SK-N-MC (cell line): Measurements from ENCODE around the gene RPUSD4.

Experiments used
- DNase-seq: peaks from one replicate; pipeline ENCODE4 v3.0.0-alpha.2; 2011; ENCODE audit warnings: low read depth, low spot score
- H3K27ac ChIP-seq: fragments of 200-600 bp; sonication (generic); 2 replicates; pipeline ENCODE4 v1.5.1; 2016; ENCODE audit warnings: mixed run types
- H3K36me3 ChIP-seq: fragments of 200-600 bp; sonication (generic); 2 replicates; pipeline ENCODE4 v1.6.1; 2017; ENCODE audit warnings: antibody characterized with exemption, low read length, mixed read lengths; ENCODE audit not compliant: insufficient read depth
- H3K4me3 ChIP-seq: fragments of 200-600 bp; sonication (generic); 2 replicates; pipeline ENCODE4 v1.5.1; 2016
- H3K9ac ChIP-seq: fragments of 200-600 bp; sonication (generic); 2 replicates; pipeline ENCODE4 v1.8.0; 2017; ENCODE audit warnings: mixed run types, mixed read lengths; ENCODE audit not compliant: insufficient read length
- H3K9me3 ChIP-seq: fragments of 200-600 bp; sonication (generic); 2 replicates; pipeline ENCODE4 v1.6.1; 2017; ENCODE audit warnings: low read depth, mild to moderate bottlenecking, antibody characterized with exemption, low read length, moderate library complexity, mixed read lengths
- EZH2 ChIP-seq: fragments of 200-600 bp; sonication (generic); IDR thresholded peaks from one replicate; pipeline ENCODE4 v1.6.1; 2017; ENCODE audit warnings: antibody characterized with exemption
- FOXP2 ChIP-seq: optimal IDR thresholded peaks from 2 replicates; pipeline ENCODE3; 2011; ENCODE audit warnings: mild to moderate bottlenecking, moderate library complexity; ENCODE audit not compliant: insufficient read depth; ENCODE audit errors: extremely low read length, control extremely low read depth
- POLR2AphosphoS5 ChIP-seq: IDR thresholded peaks from 2 replicates; pipeline ENCODE4 v1.6.1; 2012; ENCODE audit warnings: mild to moderate bottlenecking, low read depth, low read length, borderline replicate concordance

The RPUSD4 gene

DNA sequence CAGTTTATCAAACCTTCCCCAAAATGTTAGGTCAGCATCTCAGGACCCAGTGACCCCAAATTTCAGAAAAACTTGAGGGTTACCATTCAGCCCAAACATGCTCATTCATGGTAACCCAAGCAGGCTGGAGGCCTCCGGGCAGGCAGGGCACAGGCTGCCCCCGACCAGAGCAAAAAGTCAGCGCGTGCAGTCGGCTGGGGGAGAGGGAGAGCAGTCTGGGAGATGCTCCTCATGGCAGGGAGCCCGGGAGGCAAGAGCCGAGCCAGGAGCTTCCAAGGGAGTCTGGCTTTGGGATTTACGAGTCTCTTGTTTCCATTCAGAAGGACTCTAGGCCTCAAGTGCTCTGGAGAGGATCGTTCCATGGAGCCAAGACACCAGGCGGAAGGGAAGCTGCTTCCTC, 45.7 kb downstream of the RPUSD4 start:
- Histone ChIP-seq H3K9me3 (no peaks in the 10 kb centered on the region), H3K27ac (no peak overlapping the region), H3K4me3 (no peak overlapping the region), H3K36me3 (no peaks in the 10 kb centered on the region), H3K9ac (no peak overlapping the region)
- no peak for TF ChIP-seq EZH2
- TF ChIP-seq POLR2AphosphoS5 = no peak
- no peak for TF ChIP-seq FOXP2
- DNase-seq = no peak

DNA sequence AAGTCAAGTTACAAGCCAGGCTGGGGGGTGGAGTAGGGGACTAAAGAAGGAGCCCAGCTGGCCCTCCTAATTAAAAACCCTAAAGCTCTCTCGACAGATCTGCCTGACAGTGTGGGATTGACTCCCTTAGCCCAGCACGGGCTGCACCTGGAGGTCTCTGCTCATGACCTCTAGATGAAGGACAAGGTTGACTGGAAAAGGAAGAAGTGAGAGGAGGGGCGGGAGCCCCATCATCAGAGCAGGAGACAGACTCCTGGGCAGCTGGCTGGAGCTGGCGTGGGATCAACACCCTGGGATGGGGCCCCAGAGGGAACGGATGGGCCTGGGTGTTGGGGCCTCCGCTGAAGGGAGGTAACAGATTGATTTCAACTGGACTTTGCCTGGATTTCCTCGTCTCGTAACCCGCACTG, 46.1 kb downstream of the RPUSD4 start:
- Histone ChIP-seq H3K9ac (no peak overlapping the region), H3K4me3 (no peak overlapping the region), H3K27ac (no peak overlapping the region), H3K9me3 (no peaks in the 10 kb centered on the region), H3K36me3 (no peaks in the 10 kb centered on the region)
- DNase-seq = no peak
- no peak for TF ChIP-seq FOXP2
- TF ChIP-seq EZH2 = no peak
- TF ChIP-seq POLR2AphosphoS5 = no peak

DNA sequence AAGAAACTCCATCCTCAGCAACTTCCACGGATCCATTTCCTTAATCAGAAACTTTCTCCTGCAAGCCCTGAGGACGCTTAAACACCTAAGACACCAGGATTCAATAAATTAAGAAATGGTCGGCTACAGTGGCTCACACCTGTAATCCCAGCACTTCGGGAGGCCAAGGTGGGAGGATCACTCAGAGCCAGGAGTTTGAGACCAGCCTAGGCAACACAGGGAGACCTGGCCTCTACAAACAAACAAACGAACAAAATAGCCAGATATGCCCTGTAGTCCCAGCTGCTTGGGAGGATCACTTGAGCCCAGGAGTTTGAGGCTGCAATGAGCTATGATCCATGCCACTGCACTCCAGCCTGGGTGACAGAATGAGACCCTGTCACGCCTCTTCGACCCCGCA, 46.7 kb downstream of the RPUSD4 start:
- no peak for DNase-seq
- TF ChIP-seq POLR2AphosphoS5 (no peak), FOXP2 (no peak), EZH2 (no peak)
- no peak overlapping the region for H3K9ac ChIP-seq
- H3K9me3 ChIP-seq = no peaks in the 10 kb centered on the region
- no peaks in the 10 kb centered on the region for H3K36me3 ChIP-seq
- H3K4me3 ChIP-seq = no peak overlapping the region
- H3K27ac ChIP-seq = no peak overlapping the region

DNA sequence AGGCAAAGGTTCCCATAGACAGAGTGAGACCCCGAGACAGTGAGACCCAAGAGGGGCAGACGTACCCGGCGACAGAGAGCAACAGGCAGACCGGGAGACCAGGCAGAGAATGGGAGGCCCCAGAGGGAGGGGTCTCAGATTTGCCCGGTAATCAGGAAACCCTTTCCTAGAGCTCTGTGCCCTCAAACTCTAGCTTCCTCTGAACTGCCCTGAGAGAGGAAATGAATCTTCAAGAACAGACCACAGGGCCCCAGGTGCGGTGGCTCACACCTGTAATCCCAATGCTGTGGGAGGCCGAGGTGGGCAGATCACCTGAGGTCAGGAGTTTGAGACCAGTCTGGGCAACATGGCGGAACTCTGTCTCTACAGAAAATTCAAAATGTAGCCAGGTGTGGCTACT, 47.7 kb downstream of the RPUSD4 start:
- no peak for DNase-seq
- Histone ChIP-seq H3K9ac (no peak overlapping the region), H3K4me3 (no peak overlapping the region), H3K27ac (no peak overlapping the region), H3K36me3 (no peaks in the 10 kb centered on the region), H3K9me3 (no peaks in the 10 kb centered on the region)
- TF ChIP-seq FOXP2 (no peak), POLR2AphosphoS5 (no peak), EZH2 (no peak)

DNA sequence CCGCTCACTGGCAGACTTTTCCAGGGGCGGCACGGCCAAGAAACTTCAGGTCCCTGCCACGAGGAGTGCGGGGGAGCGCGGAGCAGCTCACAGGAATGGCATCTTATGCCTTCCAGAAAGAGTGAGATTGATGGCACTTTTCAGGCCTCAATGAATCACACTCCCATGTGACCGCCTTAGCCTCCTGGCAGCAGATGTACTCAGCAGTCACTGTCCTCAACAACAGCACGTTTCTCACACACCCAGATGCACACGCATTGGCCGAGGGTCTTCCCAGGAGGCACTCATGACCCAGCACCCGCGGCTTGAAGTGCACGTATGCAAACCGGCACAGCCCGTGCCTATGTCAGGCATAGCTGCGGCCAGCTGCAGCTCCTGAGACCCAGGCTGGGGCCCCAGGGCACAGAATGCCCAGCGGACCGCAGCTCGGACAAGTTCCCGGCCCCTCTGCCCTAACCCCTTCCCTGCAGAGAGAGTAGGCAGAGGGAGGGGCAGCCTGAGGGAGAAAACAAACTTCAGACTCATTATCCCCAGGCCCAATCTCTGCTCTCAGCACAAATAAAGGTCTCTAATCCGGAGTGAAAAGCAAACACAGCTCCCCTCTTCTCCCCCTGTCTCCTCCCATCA, 48.3 kb downstream of the RPUSD4 start:
- H3K27ac ChIP-seq = no peak overlapping the region
- H3K9me3 ChIP-seq = no peaks in the 10 kb centered on the region
- no peak overlapping the region for H3K9ac ChIP-seq
- TF ChIP-seq POLR2AphosphoS5 (no peak), EZH2 (no peak), FOXP2 (no peak)
- DNase-seq = no peak
- no peaks in the 10 kb centered on the region for H3K36me3 ChIP-seq
- no peak overlapping the region for H3K4me3 ChIP-seq

DNA sequence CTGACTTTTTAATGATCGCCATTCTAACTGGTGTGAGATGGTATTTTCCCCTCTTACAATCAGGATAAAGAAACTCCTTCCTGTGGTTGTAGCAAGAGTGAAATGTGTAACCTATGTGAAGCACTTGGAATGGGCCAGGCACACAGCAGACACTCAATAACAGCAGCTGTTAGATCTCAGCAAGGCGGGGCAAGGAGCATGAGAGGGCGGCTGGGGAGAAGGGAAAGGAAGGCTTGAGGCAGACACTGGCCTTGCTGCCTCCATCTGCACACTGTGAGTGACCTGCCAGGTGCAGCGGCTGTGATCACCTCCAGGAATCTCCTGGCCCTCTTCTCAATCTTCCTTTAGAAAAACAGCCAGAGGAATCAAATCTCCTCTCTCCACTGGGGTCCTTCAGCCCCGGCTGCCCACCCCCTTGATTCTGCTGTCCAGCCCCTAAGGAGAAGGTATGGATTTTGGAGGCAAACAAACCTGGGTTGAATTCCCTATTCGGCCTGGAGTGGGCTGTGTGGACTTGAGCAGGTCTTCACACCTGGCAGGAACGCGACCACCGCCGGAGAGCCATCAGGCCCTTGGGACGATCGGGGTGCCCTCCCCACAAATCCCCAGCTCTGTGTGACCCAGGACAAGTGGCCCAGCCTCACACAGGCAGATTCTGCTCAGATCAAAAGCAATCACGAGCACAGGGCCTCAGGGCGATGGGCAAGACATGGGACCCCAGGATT, 49.0 kb downstream of the RPUSD4 start:
- Histone ChIP-seq H3K36me3 (no peaks in the 10 kb centered on the region), H3K4me3 (no peak overlapping the region), H3K27ac (no peak overlapping the region), H3K9me3 (no peaks in the 10 kb centered on the region), H3K9ac (no peak overlapping the region)
- no peak for DNase-seq
- TF ChIP-seq FOXP2 (no peak), EZH2 (no peak), POLR2AphosphoS5 (no peak)

DNA sequence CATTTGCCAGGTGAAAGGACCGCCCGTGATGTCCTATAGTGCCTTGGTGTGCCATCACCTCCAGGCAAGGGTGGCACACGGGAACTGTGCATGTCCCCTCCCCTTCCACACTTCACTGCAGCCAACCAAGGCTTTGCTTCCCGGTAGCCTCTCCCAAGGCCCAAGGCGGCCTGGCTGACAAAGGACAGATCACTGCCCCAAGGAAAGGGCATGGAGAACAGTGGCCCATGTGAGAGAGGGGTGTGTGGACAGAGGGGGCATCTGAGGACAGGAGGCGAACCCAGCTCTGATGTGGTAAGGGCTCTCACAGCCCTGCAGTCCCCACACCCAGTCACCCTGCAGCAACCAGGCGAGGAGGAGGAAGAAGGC, 50.4 kb downstream of the RPUSD4 start:
- Histone ChIP-seq H3K9me3 (no peaks in the 10 kb centered on the region), H3K4me3 (no peak overlapping the region), H3K36me3 (no peaks in the 10 kb centered on the region), H3K27ac (no peak overlapping the region), H3K9ac (no peak overlapping the region)
- no peak for TF ChIP-seq POLR2AphosphoS5
- no peak for TF ChIP-seq FOXP2
- no peak for TF ChIP-seq EZH2
- DNase-seq = no peak

DNA sequence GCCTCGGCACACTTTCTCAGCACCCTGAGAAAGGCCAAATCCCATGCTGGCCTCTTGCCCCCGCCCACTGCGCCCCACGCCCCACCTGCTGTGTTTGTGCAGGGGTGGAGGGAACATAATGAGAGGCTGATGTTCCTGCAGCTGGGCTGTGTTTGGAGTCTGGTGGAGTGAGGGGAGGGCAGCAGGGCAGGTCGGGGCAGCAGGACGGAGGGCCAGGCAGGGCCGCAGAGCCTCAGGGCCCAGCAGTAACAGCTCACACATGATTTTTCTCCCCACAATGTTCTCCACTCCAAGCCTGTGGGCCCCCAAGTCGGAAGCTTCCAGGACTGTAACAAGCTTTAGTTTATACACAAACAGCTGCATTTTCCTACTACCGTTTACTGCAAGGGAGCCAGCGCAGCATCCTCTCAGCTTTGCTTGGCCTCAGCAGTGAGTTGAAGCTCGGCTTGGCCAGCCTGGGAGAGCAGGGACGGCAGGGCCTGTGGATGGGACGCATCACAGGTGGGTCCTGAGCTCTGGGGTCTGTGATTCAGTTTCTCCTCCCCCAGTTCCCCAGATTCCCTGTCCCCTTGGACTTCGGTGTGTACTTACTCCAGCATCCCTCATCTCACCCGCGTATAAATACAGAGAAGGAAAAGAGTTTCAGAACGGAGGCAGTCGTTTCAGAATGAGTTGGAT, 51.0 kb downstream of the RPUSD4 start:
- no peaks in the 10 kb centered on the region for H3K9me3 ChIP-seq
- TF ChIP-seq POLR2AphosphoS5 (no peak), EZH2 (no peak), FOXP2 (no peak)
- DNase-seq = no peak
- no peak overlapping the region for H3K4me3 ChIP-seq
- no peak overlapping the region for H3K27ac ChIP-seq
- no peaks in the 10 kb centered on the region for H3K36me3 ChIP-seq
- no peak overlapping the region for H3K9ac ChIP-seq
